K562 (cell line): ENCODE data around the gene HUNK.

Experiments
- EP300 ChIP-seq: IDR thresholded peaks from 2 replicates; pipeline ENCODE4 v1.6.1; 2012; ENCODE audit warnings: low read length, improper control_type of control experiment
- ETS2 ChIP-seq: IDR thresholded peaks from 2 replicates; pipeline ENCODE4 v1.6.1; 2016; ENCODE audit warnings: borderline replicate concordance, missing genetic modification characterization, mild to moderate bottlenecking, moderate library complexity, missing compliant biosample characterization; ENCODE audit not compliant: poor library complexity, severe bottlenecking
- KAT8 ChIP-seq: fragments of 450-650 bp; IDR thresholded peaks from 2 replicates; pipeline ENCODE4 v1.6.1; 2016; ENCODE audit warnings: low read depth, mild to moderate bottlenecking
- MXI1 ChIP-seq: IDR thresholded peaks from 2 replicates; pipeline ENCODE4 v1.6.1; 2011; ENCODE audit warnings: low read depth, mild to moderate bottlenecking, improper control_type of control experiment, low read length
- MYC ChIP-seq, 2 experiments: fragments of 250-450 bp in 1 of 2; sonication (Bioruptor Pico) in 1 of 2; IDR thresholded peaks; 2 replicates each; pipeline versions ENCODE4 v1.5.1 to v1.6.1; 2012 to 2021; ENCODE audit warnings: low read depth in 2 of 2, borderline replicate concordance in 1 of 2, improper control_type of control experiment in 1 of 2, low read length in 1 of 2, mild to moderate bottlenecking in 1 of 2, moderate library complexity in 1 of 2
- POLR2A ChIP-seq: fragments of 450-650 bp; conservative IDR thresholded peaks from 2 replicates; pipeline ENCODE4 v1.6.1; 2016
- TCF7 ChIP-seq: sonication (generic); IDR thresholded peaks from 2 replicates; pipeline ENCODE4 v1.6.1; 2016; ENCODE audit warnings: antibody characterized with exemption, borderline replicate concordance
- ZNF699 ChIP-seq: fragments of 250-450 bp; sonication (Bioruptor Pico); IDR thresholded peaks from 2 replicates; pipeline ENCODE4 v1.8.0; 2021; ENCODE audit warnings: mild to moderate bottlenecking, moderate library complexity; ENCODE audit not compliant: insufficient replicate concordance
- TF ChIP-seq, protein P1 (sequence below): fragments of 250-450 bp; sonication (Bioruptor Pico); IDR thresholded peaks from 2 replicates; pipeline ENCODE4 v1.5.0; 2020; ENCODE audit warnings: mild to moderate bottlenecking, borderline replicate concordance
- TF ChIP-seq, protein P2 (sequence below), 3 experiments: IDR thresholded peaks in 2 of 3; conservative IDR thresholded peaks in 1 of 3; 2 replicates each; pipeline ENCODE4 v1.5.1; 2011 to 2012; ENCODE audit warnings: low read length in 3 of 3, mild to moderate bottlenecking in 3 of 3, control low read depth in 2 of 3, improper control_type of control experiment in 1 of 3, inconsistent platforms in 1 of 3, low read depth in 1 of 3, mixed read lengths in 1 of 3, moderate library complexity in 1 of 3; ENCODE audit not compliant: insufficient read depth in 2 of 3

DNA sequence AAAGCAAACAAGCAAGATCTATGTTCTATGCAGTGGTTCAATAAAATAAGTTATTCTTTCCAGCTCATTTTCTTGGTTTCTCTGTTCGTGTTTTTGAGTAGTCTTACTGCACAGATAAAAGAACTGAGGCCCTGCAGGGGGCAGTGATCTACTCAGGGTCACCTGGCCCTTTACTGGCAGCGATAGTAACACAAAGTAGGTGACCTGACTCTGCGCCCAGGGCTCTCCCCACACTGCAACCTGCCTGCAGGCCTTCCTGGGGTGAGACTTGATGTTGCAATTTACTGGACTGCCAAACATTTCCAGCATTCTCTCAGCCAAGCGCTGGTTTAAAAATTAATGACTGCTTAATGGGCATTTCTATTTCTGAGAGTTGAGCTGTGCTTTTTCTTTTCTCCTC is 110.3 kb downstream of the HUNK start:
- TF ChIP-seq, protein P1, sequence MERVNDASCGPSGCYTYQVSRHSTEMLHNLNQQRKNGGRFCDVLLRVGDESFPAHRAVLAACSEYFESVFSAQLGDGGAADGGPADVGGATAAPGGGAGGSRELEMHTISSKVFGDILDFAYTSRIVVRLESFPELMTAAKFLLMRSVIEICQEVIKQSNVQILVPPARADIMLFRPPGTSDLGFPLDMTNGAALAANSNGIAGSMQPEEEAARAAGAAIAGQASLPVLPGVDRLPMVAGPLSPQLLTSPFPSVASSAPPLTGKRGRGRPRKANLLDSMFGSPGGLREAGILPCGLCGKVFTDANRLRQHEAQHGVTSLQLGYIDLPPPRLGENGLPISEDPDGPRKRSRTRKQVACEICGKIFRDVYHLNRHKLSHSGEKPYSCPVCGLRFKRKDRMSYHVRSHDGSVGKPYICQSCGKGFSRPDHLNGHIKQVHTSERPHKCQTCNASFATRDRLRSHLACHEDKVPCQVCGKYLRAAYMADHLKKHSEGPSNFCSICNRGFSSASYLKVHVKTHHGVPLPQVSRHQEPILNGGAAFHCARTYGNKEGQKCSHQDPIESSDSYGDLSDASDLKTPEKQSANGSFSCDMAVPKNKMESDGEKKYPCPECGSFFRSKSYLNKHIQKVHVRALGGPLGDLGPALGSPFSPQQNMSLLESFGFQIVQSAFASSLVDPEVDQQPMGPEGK: no peak
- TF ChIP-seq, protein P2, sequence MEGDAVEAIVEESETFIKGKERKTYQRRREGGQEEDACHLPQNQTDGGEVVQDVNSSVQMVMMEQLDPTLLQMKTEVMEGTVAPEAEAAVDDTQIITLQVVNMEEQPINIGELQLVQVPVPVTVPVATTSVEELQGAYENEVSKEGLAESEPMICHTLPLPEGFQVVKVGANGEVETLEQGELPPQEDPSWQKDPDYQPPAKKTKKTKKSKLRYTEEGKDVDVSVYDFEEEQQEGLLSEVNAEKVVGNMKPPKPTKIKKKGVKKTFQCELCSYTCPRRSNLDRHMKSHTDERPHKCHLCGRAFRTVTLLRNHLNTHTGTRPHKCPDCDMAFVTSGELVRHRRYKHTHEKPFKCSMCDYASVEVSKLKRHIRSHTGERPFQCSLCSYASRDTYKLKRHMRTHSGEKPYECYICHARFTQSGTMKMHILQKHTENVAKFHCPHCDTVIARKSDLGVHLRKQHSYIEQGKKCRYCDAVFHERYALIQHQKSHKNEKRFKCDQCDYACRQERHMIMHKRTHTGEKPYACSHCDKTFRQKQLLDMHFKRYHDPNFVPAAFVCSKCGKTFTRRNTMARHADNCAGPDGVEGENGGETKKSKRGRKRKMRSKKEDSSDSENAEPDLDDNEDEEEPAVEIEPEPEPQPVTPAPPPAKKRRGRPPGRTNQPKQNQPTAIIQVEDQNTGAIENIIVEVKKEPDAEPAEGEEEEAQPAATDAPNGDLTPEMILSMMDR (IDR thresholded peaks at IDR 0.05 in 2 of 3, conservative IDR thresholded peaks at IDR 0.05 in 1 of 3; ENCODE audit: insufficient read depth in 2 of 3, low read depth in 1 of 3, low read length in 3 of 3): no peak
- TF ChIP-seq MXI1: no peak
- TF ChIP-seq EP300: no peak
- TF ChIP-seq KAT8: no peak
- TF ChIP-seq MYC (IDR thresholded peaks at IDR 0.05; ENCODE audit: low read depth, low read length): no peak
- TF ChIP-seq MYC (CRISPR knock-in tag; IDR thresholded peaks at IDR 0.05; ENCODE audit: borderline replicate concordance, low read depth): no peak
- TF ChIP-seq POLR2A: no peak
- TF ChIP-seq ZNF699 (CRISPR knock-in tag): no peak
- TF ChIP-seq ETS2 (tag): no peak
- no peak for TF ChIP-seq TCF7
